Endodermal cell (in vitro differentiated cells): Measurements from ENCODE around the gene NFX1. TPM values are rescaled to one million over a fixed set of nuclear protein-coding genes. Genes with fewer than 3 reads are reported as not detected.

Experiments used
- DNase-seq: peaks from one replicate; pipeline ENCODE4 v3.0.0-alpha.2; 2017
- H3K27ac ChIP-seq: 2 replicates; pipeline ENCODE4 v1.5.1; 2013; ENCODE audit warnings: mild to moderate bottlenecking, low read depth, low read length, moderate library complexity
- H3K27me3 ChIP-seq: 2 replicates; pipeline ENCODE4 v1.6.1; 2013; ENCODE audit warnings: mild to moderate bottlenecking, low read length, moderate library complexity; ENCODE audit not compliant: insufficient read depth, control insufficient read depth, poor library complexity, severe bottlenecking
- H3K36me3 ChIP-seq: 2 replicates; pipeline ENCODE4 v1.7.0; 2013; ENCODE audit warnings: mild to moderate bottlenecking, low read length, moderate library complexity; ENCODE audit not compliant: control insufficient read depth, insufficient read depth
- H3K4me1 ChIP-seq: one replicate; pipeline ENCODE4 v1.7.0; 2013; ENCODE audit warnings: low read length; ENCODE audit not compliant: control insufficient read depth, insufficient read depth
- H3K4me3 ChIP-seq: 2 replicates; pipeline ENCODE4 v1.5.1; 2013; ENCODE audit warnings: mild to moderate bottlenecking, low read length, moderate library complexity
- H3K9ac ChIP-seq: 2 replicates; pipeline ENCODE4 v1.6.1; 2013; ENCODE audit warnings: mild to moderate bottlenecking, low read length, moderate library complexity; ENCODE audit not compliant: poor library complexity, severe bottlenecking; ENCODE audit errors: extremely low read depth
- H3K9me3 ChIP-seq: 2 replicates; pipeline ENCODE4 v1.6.1; 2013; ENCODE audit warnings: mild to moderate bottlenecking, low read length, moderate library complexity; ENCODE audit not compliant: control insufficient read depth
- H3K27ac Mint-ChIP-seq: 2 replicates; pipeline ENCODE4 v1.8.0; 2020; ENCODE audit warnings: mixed read lengths
- H3K27me3 Mint-ChIP-seq: 2 replicates; pipeline ENCODE4 v1.8.0; 2021; ENCODE audit warnings: mild to moderate bottlenecking, mixed read lengths; ENCODE audit not compliant: insufficient read depth
- H3K36me3 Mint-ChIP-seq: 2 replicates; pipeline ENCODE4 v1.8.0; 2020; ENCODE audit warnings: low read depth, mixed read lengths
- H3K4me1 Mint-ChIP-seq: 2 replicates; pipeline ENCODE4 v1.8.0; 2020; ENCODE audit warnings: mixed read lengths
- H3K4me3 Mint-ChIP-seq: 2 replicates; pipeline ENCODE4 v1.8.0; 2020; ENCODE audit warnings: mild to moderate bottlenecking, moderate library complexity, mixed read lengths
- H3K9me3 Mint-ChIP-seq: 2 replicates; pipeline ENCODE4 v1.8.0; 2020; ENCODE audit warnings: mild to moderate bottlenecking, mixed read lengths
- CTCF ChIP-seq: fragments of 200-600 bp; sonication (generic); conservative IDR thresholded peaks from 2 replicates; pipeline ENCODE4 v1.5.0; 2021; ENCODE audit warnings: antibody characterized with exemption, mild to moderate bottlenecking
- WGBS, 2 experiments: methylation state at CpG; one replicate each; pipeline versions ENCODE4 v1.1.5 to v1.1.7; 2013; ENCODE audit warnings: missing lambda C conversion rate in 2 of 2, mixed read lengths in 1 of 2; ENCODE audit not compliant: insufficient coverage in 1 of 2, insufficient read length in 1 of 2; 5-methylcytosine and 5-hydroxymethylcytosine counted together
- total RNA-seq, 2 donors: library from RNA; stranded (reverse); fragmentation: NEBNext Ultra II Directional in 1 of 2; extraction: Animal tissue kit (Norgen Biotek cat#: 25700) in 1 of 2; gene quantifications; 2 replicates in 1 of 2; 3 replicates in 1 of 2; pipeline ENCODE4 v1.2.1, GENCODE V29; 2021

Gene NFX1
- total RNA-seq, 2 donors from 2014 or later: 23.1 to 24.0 TPM

GRCh38 chr9:33309903-33310302 is 19.6 kb downstream of the NFX1 start:
- no peak for TF ChIP-seq CTCF
- no CpG with 5 or more reads among the region's 1 CpG for WGBS, 2 experiments
- Histone ChIP-seq H3K36me3 (peaks cover 94% of the 10 kb centered on the region), H3K27me3 (no peaks in the 10 kb centered on the region), H3K9ac (no peak overlapping the region), H3K27ac (no peak overlapping the region), H3K9me3 (no peaks in the 10 kb centered on the region), H3K4me3 (no peak overlapping the region), H3K4me1 (no peaks in the 10 kb centered on the region)
- Mint-ChIP-seq H3K4me3 (no peak overlapping the region), H3K27ac (no peak overlapping the region), H3K4me1 (no peaks in the 10 kb centered on the region), H3K36me3 (peaks cover 57% of the 10 kb centered on the region), H3K27me3 (no peaks in the 10 kb centered on the region), H3K9me3 (no peaks in the 10 kb centered on the region)
- DNase-seq: no peak

GRCh38 chr9:33310748-33311147 is 20.4 kb downstream of the NFX1 start:
- no peaks in the 10 kb centered on the region for H3K27me3 Mint-ChIP-seq
- no peaks in the 10 kb centered on the region for H3K27me3 ChIP-seq
- H3K36me3 ChIP-seq: peaks cover 93% of the 10 kb centered on the region
- no peak overlapping the region for H3K4me3 ChIP-seq
- H3K9me3 ChIP-seq: no peaks in the 10 kb centered on the region
- no peak overlapping the region for H3K27ac ChIP-seq
- TF ChIP-seq CTCF: no peak
- H3K9ac ChIP-seq: no peak overlapping the region
- no peak for DNase-seq
- no peak overlapping the region for H3K27ac Mint-ChIP-seq
- no peak overlapping the region for H3K4me3 Mint-ChIP-seq
- no peaks in the 10 kb centered on the region for H3K4me1 Mint-ChIP-seq
- 93% methylated on average over 1 of the region's 2 CpGs; no CpG with 5 or more reads in 1 of the 2 experiments for WGBS, 2 experiments
- no peaks in the 10 kb centered on the region for H3K9me3 Mint-ChIP-seq
- peaks cover 63% of the 10 kb centered on the region for H3K36me3 Mint-ChIP-seq
- no peaks in the 10 kb centered on the region for H3K4me1 ChIP-seq

GRCh38 chr9:33311953-33312352 is 21.6 kb downstream of the NFX1 start:
- H3K27me3 Mint-ChIP-seq: no peaks in the 10 kb centered on the region
- no peak overlapping the region for H3K4me3 Mint-ChIP-seq
- H3K9me3 Mint-ChIP-seq: no peaks in the 10 kb centered on the region
- no peak overlapping the region for H3K9ac ChIP-seq
- H3K27ac ChIP-seq: no peak overlapping the region
- no peaks in the 10 kb centered on the region for H3K27me3 ChIP-seq
- H3K4me1 ChIP-seq: no peaks in the 10 kb centered on the region
- peaks cover 68% of the 10 kb centered on the region for H3K36me3 Mint-ChIP-seq
- H3K36me3 ChIP-seq: peaks cover 93% of the 10 kb centered on the region
- H3K4me3 ChIP-seq: no peak overlapping the region
- no peak for TF ChIP-seq CTCF
- no peak for DNase-seq
- H3K4me1 Mint-ChIP-seq: no peaks in the 10 kb centered on the region
- no peak overlapping the region for H3K27ac Mint-ChIP-seq
- 88 to 89% methylated on average over 2 of the region's 2 CpGs for WGBS, 2 experiments
- H3K9me3 ChIP-seq: no peaks in the 10 kb centered on the region
